NCI-H187 (cell line): ENCODE measurements around the gene SLC35F3.

Experiments used
- DNase-seq, 2 experiments: peaks; one replicate each; lab custom pipeline; 2025; lab: John Stamatoyannopoulos, UW

Gene SLC35F3

GRCh38 chr1:233912447-233912846 lies 8.0 kb downstream of the SLC35F3 start:
- DNase-seq: no peak

GRCh38 chr1:233912909-233913308 lies 8.4 kb downstream of the SLC35F3 start:
- DNase-seq: no peak

- DNase-seq: no peak
These were observed 12.2 kb downstream of the SLC35F3 start for GRCh38 chr1:233916706-233917105.

- DNase-seq: no peak
These were observed 15.3 kb downstream of the SLC35F3 start for GRCh38 chr1:233919786-233920185.

- DNase-seq: no peak
These were observed 23.6 kb downstream of the SLC35F3 start for GRCh38 chr1:233928123-233928522.

GRCh38 chr1:233933339-233933738 lies 28.9 kb downstream of the SLC35F3 start:
- DNase-seq: no peak

GRCh38 chr1:233935297-233935868 lies 30.9 kb downstream of the SLC35F3 start:
- DNase-seq: no peak

- DNase-seq: no peak
These were observed 31.9 kb downstream of the SLC35F3 start for GRCh38 chr1:233936422-233936821.

- no peak for DNase-seq
These were observed 32.4 kb downstream of the SLC35F3 start for GRCh38 chr1:233936842-233937241.

- no peak for DNase-seq
These were observed 34.0 kb downstream of the SLC35F3 start for GRCh38 chr1:233938476-233938875.

- DNase-seq: no peak
These were observed 35.0 kb downstream of the SLC35F3 start for GRCh38 chr1:233939451-233939850.

- no peak for DNase-seq
These were observed 36.4 kb downstream of the SLC35F3 start for GRCh38 chr1:233940908-233941307.

- DNase-seq: no peak
These were observed 40.1 kb downstream of the SLC35F3 start for GRCh38 chr1:233944601-233945000.

- DNase-seq: no peak
These were observed 41.1 kb downstream of the SLC35F3 start for GRCh38 chr1:233945573-233945972.

GRCh38 chr1:233945979-233946378 lies 41.5 kb downstream of the SLC35F3 start:
- DNase-seq: no peak

GRCh38 chr1:233946724-233947123 lies 42.2 kb downstream of the SLC35F3 start:
- no peak for DNase-seq

- no peak for DNase-seq
These were observed 47.3 kb downstream of the SLC35F3 start for GRCh38 chr1:233951804-233952203.

- no peak for DNase-seq
These were observed 53.2 kb downstream of the SLC35F3 start for GRCh38 chr1:233957691-233958090.

- DNase-seq: no peak
These were observed 54.6 kb downstream of the SLC35F3 start for GRCh38 chr1:233959102-233959501.

GRCh38 chr1:233959971-233960370 lies 55.5 kb downstream of the SLC35F3 start:
- DNase-seq: no peak

GRCh38 chr1:233960386-233960785 lies 55.9 kb downstream of the SLC35F3 start:
- no peak for DNase-seq

- DNase-seq: no peak
These were observed 58.4 kb downstream of the SLC35F3 start for GRCh38 chr1:233962878-233963277.

- DNase-seq: no peak
These were observed 61.4 kb downstream of the SLC35F3 start for GRCh38 chr1:233965856-233966255.

- no peak for DNase-seq
These were observed 67.3 kb downstream of the SLC35F3 start for GRCh38 chr1:233971753-233972152.

GRCh38 chr1:233972563-233972950 lies 68.1 kb downstream of the SLC35F3 start:
- DNase-seq: no peak
